HPDE6-E6E7 (cell line): ENCODE measurements around the gene MID2.
"Not testable (repeated sequence)": the region's sequence is repeated elsewhere in the genome, so short reads cannot be mapped to it uniquely, and the experiment has no call there.

Experiments
- DNase-seq: peaks from one replicate; pipeline ENCODE4 v3.0.0; 2011; ENCODE audit warnings: missing footprints; ENCODE audit errors: extremely low spot score

The MID2 gene, protein sequence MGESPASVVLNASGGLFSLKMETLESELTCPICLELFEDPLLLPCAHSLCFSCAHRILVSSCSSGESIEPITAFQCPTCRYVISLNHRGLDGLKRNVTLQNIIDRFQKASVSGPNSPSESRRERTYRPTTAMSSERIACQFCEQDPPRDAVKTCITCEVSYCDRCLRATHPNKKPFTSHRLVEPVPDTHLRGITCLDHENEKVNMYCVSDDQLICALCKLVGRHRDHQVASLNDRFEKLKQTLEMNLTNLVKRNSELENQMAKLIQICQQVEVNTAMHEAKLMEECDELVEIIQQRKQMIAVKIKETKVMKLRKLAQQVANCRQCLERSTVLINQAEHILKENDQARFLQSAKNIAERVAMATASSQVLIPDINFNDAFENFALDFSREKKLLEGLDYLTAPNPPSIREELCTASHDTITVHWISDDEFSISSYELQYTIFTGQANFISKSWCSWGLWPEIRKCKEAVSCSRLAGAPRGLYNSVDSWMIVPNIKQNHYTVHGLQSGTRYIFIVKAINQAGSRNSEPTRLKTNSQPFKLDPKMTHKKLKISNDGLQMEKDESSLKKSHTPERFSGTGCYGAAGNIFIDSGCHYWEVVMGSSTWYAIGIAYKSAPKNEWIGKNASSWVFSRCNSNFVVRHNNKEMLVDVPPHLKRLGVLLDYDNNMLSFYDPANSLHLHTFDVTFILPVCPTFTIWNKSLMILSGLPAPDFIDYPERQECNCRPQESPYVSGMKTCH

GRCh38 chrX:107825698-107826237, at the start of gene MID2:
Gene MID2 (plus strand): TSS chrX:107825866. CDS start chrX:107826427, 561 bp downstream.
- peak; percentile 44 for DNase-seq

- DNase-seq, result peak; percentile 79
These were observed 48.8 kb upstream of the MID2 start for GRCh38 chrX:107776649-107777535.

DNA sequence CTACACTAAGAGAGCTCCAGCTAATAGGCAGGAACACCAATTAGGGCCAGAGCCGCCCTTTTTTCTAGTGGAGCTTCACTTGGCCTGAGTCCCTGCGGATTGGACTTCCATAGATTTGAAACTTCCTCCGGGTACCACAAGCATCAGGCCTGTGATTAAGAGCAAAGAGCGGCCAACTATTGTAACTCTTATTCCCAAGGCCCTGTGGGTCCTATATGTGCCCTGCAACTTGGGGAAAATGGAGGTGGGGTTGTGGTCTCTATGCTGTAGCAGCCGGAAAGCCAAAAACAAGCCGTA, 48.2 kb upstream of the MID2 start, which contains the start of gene NCBP2L:
Gene NCBP2L (plus strand): TSS at position 198 of the 297 bp plus-strand sequence. CDS start 16,488 bp downstream, outside the sequence.
- no peak for DNase-seq

GRCh38 chrX:107780525-107780924, 45.1 kb upstream of the MID2 start:
- DNase-seq, result no peak

GRCh38 chrX:107787827-107788226, 37.8 kb upstream of the MID2 start:
- no peak for DNase-seq

DNA sequence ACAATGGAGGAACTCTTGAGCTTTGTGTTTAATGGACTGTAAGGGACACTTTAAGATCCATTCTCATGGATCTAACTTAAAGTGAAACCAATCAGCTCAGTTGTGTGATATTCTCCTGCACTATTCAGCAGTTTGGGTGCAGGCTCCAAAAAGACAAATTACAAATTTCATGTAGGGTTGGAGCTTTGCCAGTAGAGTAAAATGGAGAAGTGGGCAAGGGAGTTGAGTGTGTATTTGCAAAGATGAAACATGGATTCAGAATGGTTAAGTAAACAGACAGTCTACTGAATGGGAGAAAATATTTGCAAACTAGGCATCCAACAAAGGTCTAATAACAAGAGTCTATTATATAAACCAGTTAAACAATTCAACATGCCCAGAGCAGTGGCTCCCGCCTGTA, 21.2 kb upstream of the MID2 start:
- DNase-seq, result no peak

DNA sequence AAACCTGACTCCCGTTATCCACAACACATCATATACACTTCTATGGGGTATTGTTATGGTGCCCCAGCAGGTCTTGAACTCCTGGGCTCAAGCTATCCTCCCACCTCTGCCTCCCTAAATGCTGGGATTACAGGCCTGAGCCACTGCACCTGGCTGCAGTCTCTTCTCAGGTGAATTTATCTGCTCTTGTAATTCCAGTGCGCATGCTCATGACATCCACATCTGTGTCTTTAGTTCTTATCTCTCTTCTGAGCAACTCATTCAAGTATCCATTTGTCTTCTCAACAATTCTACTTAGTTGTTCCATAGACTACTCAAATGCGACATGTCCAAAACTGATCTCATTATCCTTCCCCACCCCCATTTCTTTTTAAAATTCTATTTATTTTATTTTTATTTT, 20.5 kb upstream of the MID2 start:
- no peak for DNase-seq

DNA sequence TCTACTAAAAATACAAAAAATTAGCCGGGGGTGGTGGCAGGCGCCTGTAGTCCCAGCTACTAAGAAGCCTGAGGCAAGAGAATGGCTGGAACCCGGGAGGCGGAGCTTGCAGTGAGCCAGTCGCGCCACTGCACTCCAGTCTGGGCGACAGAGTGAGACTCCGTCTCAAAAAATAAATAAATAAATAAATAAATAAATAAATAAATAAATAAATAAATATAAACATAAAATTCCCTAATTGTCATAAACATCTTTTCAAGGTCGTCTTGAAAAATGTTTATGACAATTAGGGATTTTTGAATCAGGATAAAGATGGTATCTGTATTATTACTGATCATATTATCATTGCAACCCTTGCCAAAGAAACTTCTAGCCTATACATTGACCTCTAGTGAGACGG, 15.6 kb upstream of the MID2 start:
- not testable (repeated sequence) for DNase-seq

DNA sequence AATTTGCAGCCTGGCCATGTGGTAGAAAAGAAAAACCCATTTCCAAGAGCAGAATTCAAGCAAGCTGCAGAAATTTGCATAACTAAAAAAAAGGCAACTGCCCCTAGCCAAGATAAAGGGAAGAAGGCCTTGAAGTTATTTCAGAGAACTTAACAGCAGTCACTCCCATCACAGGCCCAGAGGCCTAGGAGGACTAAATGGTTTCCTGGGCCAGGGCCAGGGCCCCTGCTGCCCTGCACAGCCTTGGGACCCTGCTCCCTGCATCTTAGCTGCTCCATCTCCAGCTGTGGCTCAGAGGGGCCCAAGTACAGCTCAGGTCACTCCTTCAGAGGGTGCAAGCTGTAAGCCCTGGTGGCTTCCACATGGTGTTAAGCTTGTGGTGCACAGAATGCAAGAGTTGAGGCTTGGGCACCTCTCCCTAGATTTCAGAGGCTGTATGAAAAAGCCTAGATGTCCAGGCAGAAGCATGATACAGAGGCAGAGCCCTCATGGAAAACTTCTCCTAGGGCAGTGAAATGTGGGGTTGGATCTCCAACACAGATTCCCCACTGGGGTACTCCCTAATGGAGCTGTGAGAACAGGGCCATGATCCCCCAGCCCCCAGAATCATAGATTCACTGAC, 6.7 kb upstream of the MID2 start:
- no peak for DNase-seq

DNA sequence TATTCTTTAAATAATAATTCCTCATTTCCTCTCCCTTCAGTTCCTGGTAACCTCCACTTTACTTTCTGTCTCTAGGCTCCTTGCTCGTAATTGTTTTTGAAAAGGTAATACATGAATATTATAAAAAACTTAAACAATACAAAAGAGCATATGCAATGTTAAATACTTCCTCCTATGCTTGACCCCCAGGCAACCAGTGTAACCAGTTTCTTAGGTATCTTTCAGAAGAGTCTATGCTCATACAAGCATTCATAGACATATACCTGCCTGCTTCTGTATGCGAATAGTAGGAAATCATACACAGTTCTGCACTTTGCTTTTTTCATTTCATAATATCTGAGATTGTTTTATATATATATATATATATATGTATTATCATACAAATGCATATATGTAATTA, 2.6 kb upstream of the MID2 start:
- DNase-seq, result peak; percentile 11

- no peak for DNase-seq
These were observed 2.2 kb upstream of the MID2 start for GRCh38 chrX:107823456-107823855.

- peak; percentile 7 for DNase-seq
These were observed 768 bp downstream of the MID2 start for GRCh38 chrX:107826238-107827029.

DNA sequence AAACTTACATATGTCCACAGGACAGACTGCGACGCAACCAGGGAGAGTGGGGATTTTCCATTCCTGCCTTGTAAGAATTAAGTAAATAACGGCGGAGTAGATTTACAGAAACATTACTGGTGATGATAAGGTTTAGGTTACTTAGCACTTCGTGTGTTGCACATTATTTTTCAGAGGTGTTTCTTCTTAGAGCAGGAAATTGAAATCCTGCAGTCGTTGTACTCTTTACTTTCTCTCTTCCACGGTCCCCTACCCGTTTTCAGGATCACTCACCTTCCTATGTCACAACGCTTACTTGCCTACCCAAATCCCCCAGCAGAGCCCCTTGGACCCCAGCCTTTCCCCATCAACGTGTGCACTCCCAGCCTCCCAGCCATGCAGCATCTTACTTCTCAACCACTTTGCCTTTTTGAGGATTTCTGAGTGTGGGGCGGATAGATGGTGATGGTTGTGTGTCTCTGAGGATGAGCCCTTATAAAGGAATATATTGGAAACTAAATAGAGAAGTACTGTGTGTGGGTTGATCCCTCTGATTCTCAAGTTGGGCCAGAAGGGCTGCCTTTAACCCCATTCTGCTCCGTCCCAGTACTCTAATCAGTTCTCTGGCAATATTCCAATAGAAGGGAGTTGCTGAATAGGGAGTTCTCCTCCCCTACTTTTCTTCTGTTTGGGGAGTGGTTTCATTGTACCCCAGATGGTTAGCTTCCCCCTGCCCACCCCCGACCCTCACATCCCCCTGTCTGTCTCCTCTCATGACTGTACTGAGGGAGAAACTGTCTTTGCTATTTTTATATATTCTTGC, 1.6 kb downstream of the MID2 start:
- DNase-seq, result peak; percentile 2

GRCh38 chrX:107827852-107828251, 2.2 kb downstream of the MID2 start:
- no peak for DNase-seq

DNA sequence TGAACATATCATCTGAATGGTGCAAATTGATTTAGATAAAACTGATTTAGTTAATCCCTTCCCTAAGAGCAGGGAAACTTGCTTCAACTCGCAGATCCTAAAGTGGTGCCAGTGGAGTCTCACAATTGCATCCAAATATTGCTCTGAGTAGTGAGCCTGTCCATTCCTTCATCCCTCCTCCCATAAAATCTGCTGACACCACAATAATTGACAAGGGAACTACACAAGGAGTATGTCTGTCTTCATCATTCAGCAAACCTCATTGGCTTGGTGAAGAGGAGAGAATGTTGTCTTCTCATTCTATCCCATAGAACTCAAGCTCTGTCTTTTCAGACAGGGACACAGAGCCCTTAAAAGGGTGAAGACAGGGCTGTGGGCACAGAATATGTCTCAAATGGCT, 4.2 kb downstream of the MID2 start:
- no peak for DNase-seq

- no peak for DNase-seq
These were observed 5.5 kb downstream of the MID2 start for GRCh38 chrX:107831071-107831730.

DNA sequence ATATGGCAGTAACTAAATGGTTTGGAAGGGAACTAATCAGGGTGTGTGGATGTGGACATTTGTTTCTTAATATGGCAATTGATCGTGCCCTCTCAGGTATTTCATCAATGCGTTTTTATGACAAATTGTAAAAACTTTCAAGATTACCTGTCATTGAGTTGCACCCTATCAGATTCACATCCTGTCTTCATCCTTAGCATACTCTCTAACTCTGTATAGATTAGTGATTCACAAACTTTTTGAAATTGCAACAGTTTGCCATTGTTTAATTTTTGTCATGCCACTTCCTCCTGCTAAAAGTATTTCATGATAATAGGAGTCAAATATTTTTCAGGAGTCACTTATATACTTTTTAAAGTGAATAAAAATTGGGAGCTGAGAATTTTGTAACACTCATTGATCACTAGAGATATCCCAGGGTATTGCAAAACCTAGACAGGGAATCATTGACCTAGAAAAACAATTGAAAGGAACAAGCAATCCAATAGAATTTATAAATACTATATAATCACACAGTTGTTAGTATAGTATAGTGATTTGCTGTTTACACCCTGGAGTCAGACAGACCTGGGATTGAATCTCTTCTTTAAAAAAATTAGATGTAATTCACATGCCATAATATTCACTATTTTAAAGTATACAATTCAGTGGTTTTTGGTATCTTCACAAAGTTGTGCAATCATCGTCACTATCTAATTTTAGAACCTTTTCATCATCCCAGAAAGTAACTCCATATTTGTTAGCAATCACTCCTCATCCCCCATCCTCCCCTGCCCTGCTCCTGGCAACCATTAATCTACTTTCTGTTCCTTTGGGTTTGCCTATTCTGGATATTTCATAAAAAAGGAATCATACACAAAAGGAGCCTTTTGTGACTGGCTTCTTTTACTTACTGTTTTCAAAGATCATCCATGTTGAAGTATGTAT, 8.9 kb downstream of the MID2 start:
- no peak for DNase-seq

GRCh38 chrX:107836958-107837357, 11.3 kb downstream of the MID2 start:
- no peak for DNase-seq
